ENCODE data around the gene OR2AG1.
"Not testable (repeated sequence)": the region's sequence is repeated elsewhere in the genome, so short reads cannot be mapped to it uniquely, and the experiment has no call there.

The OR2AG1 gene

GRCh38 chr11:6790546-6790945 lies 7.7 kb downstream of the OR2AG1 start:
- no peak for DNase-seq (ENCODE audit: low read depth)

- DNase-seq (ENCODE audit: low read depth): no peak
Measured at GRCh38 chr11:6794639-6795038, 11.8 kb downstream of the OR2AG1 start.

GRCh38 chr11:6799402-6799801 lies 16.6 kb downstream of the OR2AG1 start, which contains the start of gene OR6A2:
TSS of gene OR6A2 (minus strand) at chr11:6799689. CDS start at chr11:6795708, 3,981 bp downstream.
- no peak for DNase-seq (ENCODE audit: low read depth)

- not testable (repeated sequence) for DNase-seq (ENCODE audit: low read depth)
Measured at GRCh38 chr11:6801075-6801474, 18.3 kb downstream of the OR2AG1 start.

- no peak for DNase-seq (ENCODE audit: low read depth)
Measured at GRCh38 chr11:6812390-6813005, 29.7 kb downstream of the OR2AG1 start.

- DNase-seq (ENCODE audit: low read depth): no peak
Measured at GRCh38 chr11:6813656-6814055, 30.8 kb downstream of the OR2AG1 start.

GRCh38 chr11:6817694-6818093 lies 34.9 kb downstream of the OR2AG1 start:
- no peak for DNase-seq (ENCODE audit: low read depth)

- DNase-seq (ENCODE audit: low read depth): no peak
Measured at GRCh38 chr11:6818967-6819366, 36.1 kb downstream of the OR2AG1 start.

GRCh38 chr11:6824136-6824823 lies 41.5 kb downstream of the OR2AG1 start:
- no peak for DNase-seq (ENCODE audit: low read depth)

GRCh38 chr11:6825231-6825744 lies 42.5 kb downstream of the OR2AG1 start:
- DNase-seq (ENCODE audit: low read depth): no peak

- DNase-seq (ENCODE audit: low read depth): no peak
Measured at GRCh38 chr11:6828103-6828502, 45.3 kb downstream of the OR2AG1 start.

GRCh38 chr11:6833356-6833755 lies 50.5 kb downstream of the OR2AG1 start:
- DNase-seq (ENCODE audit: low read depth): no peak

GRCh38 chr11:6834021-6834420 lies 51.2 kb downstream of the OR2AG1 start:
- DNase-seq (ENCODE audit: low read depth): no peak
